Activated CD4-positive, CD25-positive, alpha-beta regulatory T cell treated with anti-CD3 and anti-CD28 coated beads, Interleukin-2, amount 50 U/mL, for 72 hours (primary cell): ENCODE measurements around the gene TRPM8.

Source experiments
- DNase-seq: peaks from one replicate; pipeline ENCODE4 v3.0.0; 2021

TRPM8 gene

DNA sequence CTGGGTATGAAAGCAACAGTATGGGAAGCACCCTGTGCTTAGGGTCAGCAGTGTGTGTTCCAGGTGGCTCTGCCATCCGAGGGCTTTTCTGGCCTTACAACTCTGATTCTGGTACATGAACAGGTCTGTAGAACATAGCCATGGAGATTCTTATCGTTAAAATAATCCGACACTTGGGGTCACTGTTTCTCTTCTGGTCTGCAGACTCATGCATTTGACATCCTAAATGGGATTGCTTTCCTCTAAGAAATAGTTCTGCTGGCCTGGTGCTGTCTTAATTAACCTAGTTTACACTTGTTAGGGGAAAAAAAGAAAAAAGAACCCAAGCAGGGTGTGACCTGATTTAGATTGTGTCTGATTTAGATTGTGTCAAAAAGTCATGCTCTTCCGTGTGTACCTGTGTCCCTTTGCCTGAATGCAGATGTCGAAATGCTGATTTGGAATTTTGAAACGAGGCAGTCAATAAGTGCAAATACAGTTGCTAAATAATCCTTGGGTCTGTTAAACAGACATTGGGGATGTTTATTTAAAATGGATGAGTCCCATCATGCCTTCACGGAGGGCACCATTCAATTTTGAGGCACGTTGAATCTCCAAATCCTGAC, 59.6 kb downstream of the TRPM8 start:
- no peak for DNase-seq

DNA sequence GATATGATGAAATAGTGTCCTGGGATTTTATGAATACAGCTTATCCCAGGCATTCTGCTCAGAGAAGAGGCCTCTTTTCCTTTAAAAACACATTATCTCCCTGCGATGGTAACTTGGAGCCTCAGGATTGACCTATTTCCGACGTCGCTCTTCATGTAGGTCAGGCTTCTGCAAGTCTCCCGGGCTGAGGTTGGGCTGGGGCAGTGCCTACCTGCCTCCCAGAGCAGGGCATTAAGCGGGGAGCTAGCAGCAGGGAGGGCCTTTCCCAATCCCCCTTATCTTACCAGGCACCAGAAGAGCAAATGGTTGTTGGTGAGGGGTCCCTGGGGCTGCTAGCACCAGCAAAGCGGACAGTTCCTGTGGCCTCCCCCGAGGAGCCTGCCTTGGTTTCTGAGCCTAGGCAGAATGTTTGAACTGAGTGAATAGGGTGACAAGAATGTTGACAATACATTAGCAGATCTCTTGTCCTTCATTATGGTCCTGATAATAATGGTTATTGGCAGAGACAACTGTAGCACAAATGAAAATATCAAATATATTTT, 60.2 kb downstream of the TRPM8 start:
- DNase-seq, result no peak

DNA sequence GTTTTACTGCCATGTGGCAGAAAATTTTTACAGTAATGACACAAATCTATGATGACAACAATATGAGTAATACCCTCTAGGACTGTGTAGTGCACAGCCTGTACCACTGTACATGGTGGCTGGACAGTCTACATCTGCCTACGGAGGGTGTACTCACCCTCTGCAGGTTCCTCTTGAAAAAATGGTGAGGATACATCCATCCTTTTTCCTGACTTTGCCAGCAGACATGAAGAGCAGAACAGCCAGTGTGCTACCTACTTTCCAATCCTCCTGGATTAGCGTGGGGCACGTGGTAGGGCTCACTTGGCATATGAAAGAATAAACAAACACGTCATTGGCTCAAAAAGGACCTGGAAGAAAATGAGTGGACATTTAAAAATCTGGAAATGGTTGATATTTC, 62.6 kb downstream of the TRPM8 start:
- no peak for DNase-seq

DNA sequence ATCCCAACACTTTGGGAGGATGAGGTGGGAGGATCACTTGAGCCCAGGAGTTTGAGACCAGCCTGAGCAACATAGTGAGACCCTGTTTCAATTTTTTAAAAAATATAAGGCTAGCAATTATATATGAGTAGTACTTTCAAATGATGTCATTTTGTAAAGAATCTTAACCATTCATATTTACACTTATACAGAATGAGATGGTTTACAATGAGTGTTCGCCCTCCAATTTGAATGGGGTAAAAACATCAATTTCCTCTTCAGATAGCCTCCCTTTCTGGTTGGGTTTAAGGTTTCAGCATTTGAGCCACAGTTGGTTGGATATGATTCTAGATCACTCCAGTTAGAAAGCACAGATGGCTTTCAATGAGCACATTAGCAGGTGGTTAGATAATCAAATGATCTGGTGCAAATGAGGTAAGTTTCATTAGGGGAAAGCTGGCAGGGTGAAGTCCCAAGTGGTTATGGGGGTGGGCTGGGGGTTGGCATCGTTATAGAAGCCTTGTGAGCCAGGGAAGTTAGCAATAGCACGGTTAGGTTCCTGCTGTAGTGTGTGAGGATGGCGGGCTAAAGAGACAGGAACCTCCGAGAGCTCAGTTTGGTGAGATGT, 63.9 kb downstream of the TRPM8 start:
- no peak for DNase-seq

DNA sequence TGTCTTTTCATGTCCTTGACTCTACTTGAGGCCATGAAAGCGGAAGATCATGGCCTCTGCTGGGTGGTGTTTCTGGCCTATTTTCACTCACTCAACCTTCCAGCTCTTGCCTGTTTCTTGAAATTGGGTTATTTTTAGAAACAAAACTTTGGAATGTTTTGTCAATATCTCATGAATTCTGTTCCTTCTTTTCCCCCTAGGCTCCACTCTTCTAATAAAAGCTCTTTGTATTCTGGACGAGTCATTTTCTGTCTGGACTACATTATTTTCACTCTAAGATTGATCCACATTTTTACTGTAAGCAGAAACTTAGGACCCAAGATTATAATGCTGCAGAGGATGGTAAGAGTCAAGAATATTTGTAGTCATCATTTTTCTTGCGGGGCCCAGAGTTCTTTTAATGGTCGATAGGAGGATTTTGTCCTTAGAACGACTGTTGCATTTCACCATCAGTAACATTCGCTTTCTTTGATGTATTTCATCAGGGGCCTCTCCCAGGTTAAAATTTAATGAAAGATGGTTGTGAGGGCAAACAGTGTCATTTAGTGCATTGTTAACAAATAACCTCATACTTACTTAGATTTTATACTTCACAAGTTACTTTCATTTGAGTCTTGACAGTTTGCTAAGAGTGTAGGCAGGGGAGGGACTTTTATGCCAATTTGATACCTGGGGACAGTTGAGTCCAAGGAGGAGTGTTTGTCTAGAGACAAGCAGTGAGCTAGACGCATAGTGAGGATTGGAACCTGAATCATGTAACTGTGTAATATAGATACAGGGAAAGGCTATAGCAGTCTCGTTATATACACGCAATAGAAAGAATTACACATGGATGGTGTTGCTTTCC, 64.6 kb downstream of the TRPM8 start:
- no peak for DNase-seq

DNA sequence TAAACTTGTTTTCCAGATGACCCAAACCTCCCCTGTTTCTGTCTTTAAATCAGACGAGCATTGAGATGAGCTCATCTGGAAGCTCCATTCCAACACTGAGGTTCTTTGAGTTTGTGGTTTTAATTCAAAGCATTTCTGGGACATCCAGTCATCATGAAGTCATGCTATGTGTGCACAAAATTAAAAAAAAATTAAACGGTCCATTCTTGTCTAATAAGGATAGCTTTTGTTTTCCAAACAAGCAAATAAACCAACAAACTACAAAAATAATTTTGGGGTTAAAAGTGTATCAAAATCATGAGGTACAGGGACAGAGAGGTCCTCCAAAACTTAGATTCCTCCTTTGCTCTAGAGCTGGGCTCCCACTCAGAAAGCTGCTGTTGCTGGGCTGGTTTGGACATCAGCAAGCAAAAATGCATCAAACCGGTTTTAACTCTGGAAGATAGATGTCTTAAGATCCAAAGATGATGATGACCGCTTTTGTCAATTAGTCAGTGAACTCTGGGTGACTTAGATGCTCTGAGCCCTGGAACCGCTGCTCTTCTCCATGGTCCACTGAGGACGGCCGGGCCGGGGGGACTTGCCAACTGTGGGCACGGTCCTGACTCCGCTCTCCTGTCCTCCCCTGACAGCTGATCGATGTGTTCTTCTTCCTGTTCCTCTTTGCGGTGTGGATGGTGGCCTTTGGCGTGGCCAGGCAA, 65.4 kb downstream of the TRPM8 start:
- no peak for DNase-seq

DNA sequence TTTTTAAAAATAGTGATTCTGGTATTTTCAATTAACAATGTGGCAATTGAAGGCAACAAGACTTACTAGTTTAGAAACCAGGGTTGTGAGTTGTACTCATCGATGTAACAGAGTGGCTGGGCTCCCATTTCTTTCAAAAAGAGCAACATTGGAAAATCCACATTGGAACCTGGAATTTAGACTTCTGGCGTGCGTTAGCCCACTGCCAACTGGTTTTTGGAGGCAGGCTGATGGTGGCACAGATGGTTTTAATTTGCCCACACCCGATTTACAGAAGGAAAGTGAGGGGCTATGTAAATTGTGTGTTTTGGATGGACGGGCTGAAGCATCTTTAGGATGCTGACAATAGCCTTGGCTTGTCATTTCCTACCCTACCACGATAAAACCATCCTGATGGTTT, 66.3 kb downstream of the TRPM8 start:
- DNase-seq, result no peak

DNA sequence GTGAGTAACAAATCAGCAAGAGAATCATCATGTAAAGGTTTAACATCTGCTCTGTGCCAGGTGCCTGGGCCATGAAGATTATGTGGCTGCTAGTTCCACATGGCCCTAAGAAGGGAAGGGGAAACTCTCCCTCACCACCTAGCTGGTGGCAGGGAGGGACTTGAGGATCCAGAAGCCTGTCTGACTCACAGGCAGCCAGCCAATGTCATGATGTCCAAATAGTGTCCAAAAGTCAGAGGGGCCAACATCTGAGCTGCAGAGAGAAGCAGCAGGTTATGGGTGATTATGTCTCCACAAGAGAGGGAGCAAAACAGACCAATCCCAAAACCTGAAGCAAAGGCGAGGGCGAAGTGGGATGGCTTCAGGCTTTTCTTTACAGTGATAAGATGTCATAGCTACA, 71.4 kb downstream of the TRPM8 start:
- no peak for DNase-seq

DNA sequence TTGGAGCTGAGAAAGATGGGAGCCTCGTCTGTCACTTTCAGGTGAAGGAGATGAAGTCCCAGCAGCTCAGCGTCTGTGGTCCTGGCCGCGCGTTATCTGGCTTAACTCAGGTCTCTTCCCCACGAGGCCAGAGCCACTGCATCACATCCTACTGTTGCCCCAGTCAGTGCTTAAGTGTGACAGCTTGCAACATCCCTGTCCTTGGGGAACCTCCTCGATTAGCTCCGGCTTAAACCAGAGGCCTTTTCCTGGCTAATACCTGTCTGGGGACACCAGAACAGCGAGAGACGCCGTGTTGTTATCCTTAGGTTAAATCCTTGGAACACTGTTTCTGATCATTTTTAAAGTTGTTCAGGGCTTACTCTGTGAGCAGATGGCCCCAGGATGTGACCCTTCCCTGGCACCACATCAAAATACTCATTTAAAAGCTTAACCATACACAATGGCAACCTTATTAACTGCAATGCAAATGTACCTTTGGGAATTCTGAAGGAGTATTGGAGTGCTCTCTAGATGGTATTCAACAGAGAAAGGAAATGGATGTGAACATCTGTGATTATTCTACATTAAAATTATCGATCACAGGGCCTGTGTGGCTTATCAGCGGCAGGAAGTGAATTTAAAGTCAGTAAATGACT, 72.2 kb downstream of the TRPM8 start:
- DNase-seq, result no peak

DNA sequence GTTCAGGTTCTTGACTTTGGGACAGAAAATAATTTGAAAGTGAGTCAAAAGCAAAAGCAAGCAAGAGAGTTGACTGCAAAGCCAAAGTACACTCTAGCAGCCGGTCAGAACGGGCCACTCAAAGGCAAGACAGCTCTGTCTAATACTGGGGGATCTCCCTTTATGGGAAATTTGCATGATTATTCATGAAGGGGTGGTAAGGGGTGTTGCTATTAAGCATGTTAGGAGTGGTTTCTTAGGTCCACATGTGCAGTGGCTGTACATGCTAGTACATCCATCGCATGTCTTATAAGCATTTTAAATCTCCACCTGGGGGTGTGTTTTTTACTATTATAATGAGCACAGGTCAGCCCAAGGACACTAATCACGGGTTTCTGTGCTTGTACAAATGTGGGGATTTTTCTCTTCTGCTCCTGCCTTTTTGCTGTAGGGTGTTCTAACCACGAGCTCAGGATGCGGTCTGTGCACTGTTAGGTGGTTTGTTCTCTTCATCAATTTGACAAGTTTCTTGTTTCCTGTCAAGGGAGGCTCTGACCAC, 73.2 kb downstream of the TRPM8 start:
- DNase-seq, result peak; percentile 56

DNA sequence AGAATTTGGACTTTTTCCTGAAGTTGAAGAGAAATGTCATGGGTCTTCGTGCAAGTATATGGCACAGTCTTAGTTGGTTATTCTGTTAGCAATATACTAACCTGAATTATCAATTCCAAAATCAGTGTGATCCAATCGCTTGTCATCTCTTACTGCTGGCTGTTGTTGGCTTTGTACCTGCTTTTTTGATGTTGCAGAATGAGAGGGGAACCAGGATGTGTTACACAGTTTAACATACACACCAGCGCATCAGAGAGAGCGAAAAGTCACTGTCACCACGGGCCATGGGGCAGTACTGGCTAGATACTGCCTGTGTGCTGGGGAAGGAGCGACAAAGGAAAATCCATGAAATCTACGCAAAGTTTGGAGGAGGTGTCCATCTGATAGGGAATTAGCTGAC, 74.0 kb downstream of the TRPM8 start:
- no peak for DNase-seq

DNA sequence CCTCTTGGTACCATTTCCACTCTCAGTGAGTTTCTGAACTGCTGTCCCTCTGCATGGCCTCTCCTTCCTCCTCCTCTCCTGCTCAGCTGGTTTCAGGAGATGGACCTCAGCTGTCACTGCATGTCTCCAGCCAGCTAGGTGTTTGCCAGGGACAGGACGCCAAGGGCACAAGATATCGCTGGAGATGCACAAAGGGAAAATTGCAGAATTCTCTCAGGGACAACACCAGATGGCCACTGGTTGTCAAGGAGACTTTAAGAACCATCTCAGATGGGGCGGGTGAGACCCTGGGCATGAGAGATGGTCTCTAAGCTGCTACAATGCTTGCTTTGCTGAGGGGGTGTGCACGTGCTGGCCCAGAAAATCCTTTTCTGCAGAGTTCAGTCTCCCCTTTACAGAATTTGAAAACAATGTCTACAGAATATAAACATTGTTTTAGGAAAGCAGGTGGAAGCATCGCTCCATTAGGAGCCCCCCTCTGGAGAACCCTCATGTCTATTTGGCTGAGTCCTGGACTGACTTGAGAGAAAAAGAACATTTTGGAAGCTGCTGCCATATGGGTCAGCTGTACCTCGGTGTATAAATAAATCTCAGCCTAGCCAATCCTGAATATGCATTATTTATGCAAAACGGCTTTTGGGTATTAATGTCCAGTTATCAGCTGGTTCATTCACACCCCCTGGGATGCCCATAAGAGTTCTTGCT, 75.5 kb downstream of the TRPM8 start:
- no peak for DNase-seq

DNA sequence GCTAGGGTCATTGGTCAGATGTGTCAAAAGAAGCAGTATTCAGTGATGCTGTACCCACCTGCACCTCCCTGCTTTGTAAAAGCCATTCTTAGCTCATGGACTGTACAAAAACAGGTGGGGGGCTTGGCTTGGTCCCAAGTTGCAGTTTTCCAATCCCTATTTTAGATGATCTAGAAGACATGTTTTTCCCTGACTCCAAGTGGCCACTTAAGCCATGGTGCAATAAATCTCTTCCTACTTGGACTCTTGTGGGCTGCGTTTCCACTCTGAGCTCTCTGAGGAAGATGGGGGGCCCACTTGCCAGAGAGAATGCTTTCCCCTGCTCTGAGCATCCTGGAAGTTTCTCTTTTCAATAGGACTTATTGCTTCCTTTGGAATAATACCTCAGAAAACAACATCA, 76.3 kb downstream of the TRPM8 start:
- DNase-seq, result no peak

DNA sequence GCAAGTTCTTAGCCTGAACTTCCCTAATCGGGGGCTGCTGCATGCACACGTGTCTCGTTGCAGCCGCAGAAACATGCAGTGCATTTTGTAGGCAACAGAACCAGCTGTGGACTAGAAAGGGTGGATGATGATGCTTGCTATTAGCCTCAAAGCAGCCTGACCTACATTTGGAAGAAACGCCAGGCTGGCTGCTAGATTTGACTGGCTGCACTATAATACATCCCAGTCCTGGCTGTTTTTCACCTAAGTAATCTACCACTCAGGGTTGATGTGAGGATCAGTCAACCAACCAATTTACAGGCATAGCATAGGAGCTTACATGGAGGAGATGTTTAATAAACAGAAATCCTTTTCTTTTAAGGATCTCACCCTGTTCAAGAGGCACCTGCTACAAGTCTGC, 77.0 kb downstream of the TRPM8 start:
- no peak for DNase-seq

DNA sequence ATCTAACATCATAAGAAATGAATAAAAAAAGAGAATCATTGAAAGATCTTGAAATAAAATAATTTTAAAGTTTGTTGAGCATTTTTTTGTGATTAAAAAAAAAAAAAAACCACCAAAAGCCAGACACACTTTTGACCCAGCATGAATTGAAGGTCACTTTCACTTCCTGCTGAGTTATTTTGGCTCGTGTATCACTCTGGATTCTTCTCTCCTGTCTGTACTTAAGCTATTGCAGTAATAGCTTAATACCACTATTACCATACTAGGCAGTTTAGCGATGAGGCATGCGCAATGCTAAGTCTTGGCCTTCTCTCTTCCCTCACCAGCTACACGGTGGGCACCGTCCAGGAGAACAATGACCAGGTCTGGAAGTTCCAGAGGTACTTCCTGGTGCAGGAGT, 78.8 kb downstream of the TRPM8 start:
- no peak for DNase-seq

DNA sequence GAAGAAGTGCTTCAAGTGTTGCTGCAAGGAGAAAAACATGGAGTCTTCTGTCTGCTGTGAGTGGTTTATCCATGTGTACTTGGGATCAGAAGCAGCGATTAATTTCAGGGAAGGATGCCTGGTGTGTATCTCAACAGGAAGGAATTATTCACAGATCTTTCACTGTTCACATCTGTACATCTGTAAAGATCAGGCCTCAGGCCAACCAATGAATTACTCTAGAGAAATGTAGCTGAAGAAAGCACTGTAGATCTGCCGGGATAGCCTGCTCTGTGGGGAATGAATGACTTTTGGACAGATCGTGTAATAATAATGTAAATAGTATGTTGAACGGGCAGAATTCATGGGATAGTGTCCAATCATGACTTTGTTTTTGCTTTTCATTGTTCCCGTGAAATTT, 79.3 kb downstream of the TRPM8 start:
- no peak for DNase-seq

DNA sequence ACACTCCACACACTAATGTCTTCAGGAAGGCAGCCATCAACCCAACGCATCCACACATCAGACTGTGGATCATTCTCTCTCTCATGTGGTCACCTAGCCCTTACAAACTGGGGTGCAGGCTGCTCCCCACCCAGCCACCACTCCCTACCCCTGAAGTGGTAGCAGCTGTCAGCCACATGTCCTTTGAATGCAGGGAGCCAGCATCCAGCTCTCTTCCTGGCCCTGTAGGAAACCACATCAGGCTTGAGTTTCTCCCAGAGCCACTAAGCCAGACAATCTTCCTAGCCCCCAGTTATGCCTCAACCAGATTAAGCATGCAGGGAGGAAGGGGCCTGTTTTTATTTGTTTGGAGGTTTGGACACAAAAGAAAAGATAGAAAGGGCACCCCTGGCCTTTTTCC, 80.5 kb downstream of the TRPM8 start:
- DNase-seq, result no peak

DNA sequence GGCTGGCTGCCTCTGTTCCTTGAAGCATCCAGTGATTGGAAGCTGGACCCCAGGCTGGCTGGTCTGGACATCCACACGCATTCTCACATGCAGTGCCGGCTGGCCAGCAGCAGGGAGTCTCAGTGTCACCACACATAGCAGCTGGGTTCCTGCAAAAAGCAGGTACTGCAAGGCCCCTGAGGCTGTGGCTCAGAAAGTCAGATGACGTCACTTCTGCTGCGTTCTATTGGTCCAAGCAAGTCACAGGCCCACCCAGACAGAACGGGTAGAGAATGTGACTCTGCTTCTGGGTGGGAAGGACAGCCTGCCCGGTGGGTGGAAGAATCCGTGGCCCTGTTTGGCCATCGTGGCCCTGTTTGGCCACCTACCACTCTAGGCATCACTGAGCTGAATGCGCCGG, 82.0 kb downstream of the TRPM8 start:
- DNase-seq, result no peak

DNA sequence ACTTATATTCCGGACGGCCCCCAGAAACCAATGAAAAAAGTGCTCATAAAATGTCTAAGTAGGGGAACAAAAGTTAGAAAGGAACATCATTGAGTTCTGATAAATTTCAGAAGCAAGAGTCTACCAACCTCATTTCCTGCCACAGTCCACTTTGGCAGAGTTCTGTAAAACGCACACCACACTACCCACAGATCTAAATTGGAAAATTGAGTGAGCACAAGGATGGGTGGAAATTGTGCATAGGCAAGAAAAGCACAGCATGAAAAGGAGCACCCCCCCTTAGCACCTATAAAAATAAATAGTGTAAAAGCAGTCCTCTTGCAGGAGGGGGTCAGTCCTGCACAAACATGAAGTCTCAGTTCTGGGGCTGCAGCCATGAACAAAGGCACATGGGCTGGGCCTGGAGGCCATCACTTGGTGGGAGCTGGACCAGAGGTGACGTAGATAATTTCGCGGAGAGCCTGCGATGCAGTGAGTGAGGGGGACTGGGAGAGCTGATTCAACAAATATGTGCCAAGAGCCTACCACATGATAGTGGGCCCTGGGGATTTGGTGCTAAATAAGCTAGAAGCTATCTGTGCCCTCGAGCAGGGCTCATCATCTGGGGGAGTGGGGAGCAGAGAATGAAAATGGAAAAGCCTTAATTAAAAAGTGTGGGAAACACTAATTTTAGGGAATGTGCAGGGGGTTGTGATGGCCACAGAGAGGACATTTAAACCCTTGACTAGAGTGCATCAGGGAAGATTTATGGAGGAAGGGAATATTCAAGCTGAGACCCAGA, 84.4 kb downstream of the TRPM8 start:
- DNase-seq, result no peak

DNA sequence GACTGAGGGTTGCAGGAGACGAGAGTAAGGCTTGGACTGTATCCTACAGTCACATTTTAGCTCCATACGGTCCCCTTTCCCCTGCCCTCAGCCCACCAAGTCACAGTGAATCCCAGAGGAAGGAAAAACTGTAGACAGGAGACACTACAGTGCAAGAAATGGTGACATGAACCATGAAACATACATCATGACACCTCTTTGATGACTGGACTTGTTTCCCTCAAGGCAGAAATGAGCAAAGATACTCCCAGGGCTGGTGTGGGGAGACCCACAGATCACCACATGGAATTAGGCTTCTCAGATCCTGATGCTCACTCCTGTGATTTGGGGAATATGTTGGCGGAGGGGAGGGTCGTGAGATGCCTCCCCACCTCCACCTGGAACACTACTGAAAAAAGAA, 85.1 kb downstream of the TRPM8 start:
- DNase-seq, result no peak

DNA sequence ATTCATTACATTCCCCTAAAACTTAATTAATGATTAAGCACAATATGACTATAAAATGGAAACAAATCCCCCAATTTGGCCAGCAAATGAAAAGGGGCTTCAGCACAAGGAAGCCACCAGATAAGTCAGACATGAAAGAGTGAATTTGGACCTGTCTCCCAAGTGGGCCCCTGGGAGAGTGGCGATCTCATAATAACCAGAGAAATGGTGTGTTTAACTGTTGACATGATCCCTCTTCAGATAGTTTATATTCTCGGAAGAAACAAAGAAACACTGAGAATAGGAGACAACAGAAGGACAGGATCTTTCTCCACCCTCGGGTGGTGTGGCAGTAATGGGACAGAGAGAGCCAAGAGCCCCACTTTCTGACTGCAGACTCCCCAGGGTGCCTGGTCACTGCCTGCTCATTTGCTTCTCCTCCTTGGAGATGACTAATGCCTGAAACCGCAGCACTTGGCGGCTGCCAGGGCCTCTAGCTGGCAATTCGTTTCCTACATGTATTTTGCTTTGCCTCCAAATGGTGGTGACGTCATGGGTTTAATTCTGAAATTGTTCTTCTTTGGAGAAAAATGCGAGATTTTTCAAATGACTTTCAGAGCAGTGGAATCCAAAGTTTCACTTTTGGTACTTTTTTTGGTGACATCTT, 86.9 kb downstream of the TRPM8 start:
- no peak for DNase-seq
